Kidney capillary endothelial cell (primary cell): ENCODE measurements around the gene PAPPA2.

Experiments used
- DNase-seq: peaks from one replicate; pipeline ENCODE4 v3.0.0-alpha.2; 2018; ENCODE audit warnings: low spot score

PAPPA2 gene

GRCh38 chr1:176501599-176501998 is 38.6 kb downstream of the PAPPA2 start:
- no peak for DNase-seq

GRCh38 chr1:176504848-176505553 is 42.0 kb downstream of the PAPPA2 start:
- DNase-seq, result no peak

GRCh38 chr1:176512966-176513365 is 50.0 kb downstream of the PAPPA2 start:
- no peak for DNase-seq

- peak; percentile 13 for DNase-seq
Measured at GRCh38 chr1:176515310-176515709, 52.3 kb downstream of the PAPPA2 start.

GRCh38 chr1:176517484-176517883 is 54.5 kb downstream of the PAPPA2 start:
- no peak for DNase-seq

GRCh38 chr1:176521211-176521610 is 58.2 kb downstream of the PAPPA2 start:
- DNase-seq, result no peak

GRCh38 chr1:176522310-176522845 is 59.4 kb downstream of the PAPPA2 start:
- no peak for DNase-seq

GRCh38 chr1:176529395-176530090 is 66.6 kb downstream of the PAPPA2 start:
- DNase-seq, result no peak

GRCh38 chr1:176531036-176531435 is 68.1 kb downstream of the PAPPA2 start:
- no peak for DNase-seq

GRCh38 chr1:176531921-176532897 is 69.2 kb downstream of the PAPPA2 start:
- DNase-seq, result no peak

GRCh38 chr1:176533020-176533419 is 70.0 kb downstream of the PAPPA2 start:
- DNase-seq, result no peak

GRCh38 chr1:176536588-176536987 is 73.6 kb downstream of the PAPPA2 start:
- no peak for DNase-seq

GRCh38 chr1:176539018-176539417 is 76.0 kb downstream of the PAPPA2 start:
- DNase-seq, result no peak

GRCh38 chr1:176540428-176540827 is 77.5 kb downstream of the PAPPA2 start:
- no peak for DNase-seq

- no peak for DNase-seq
Measured at GRCh38 chr1:176541663-176542062, 78.7 kb downstream of the PAPPA2 start.

GRCh38 chr1:176542352-176542751 is 79.4 kb downstream of the PAPPA2 start:
- DNase-seq, result no peak

- DNase-seq, result no peak
Measured at GRCh38 chr1:176543360-176544129, 80.6 kb downstream of the PAPPA2 start.

GRCh38 chr1:176545034-176545639 is 82.2 kb downstream of the PAPPA2 start:
- DNase-seq, result no peak

- DNase-seq, result no peak
Measured at GRCh38 chr1:176546825-176547224, 83.8 kb downstream of the PAPPA2 start.

- DNase-seq, result no peak
Measured at GRCh38 chr1:176551146-176551545, 88.2 kb downstream of the PAPPA2 start.
